HepG2 (cell line): Measurements from ENCODE around the gene FGGY. TPM values are rescaled to one million over a fixed set of nuclear protein-coding genes. Genes with fewer than 3 reads are reported as not detected.

Source experiments
- ATAC-seq: fragments of 200-7000 bp; cut with Tn5 transposase; 3 replicates; pipeline ENCODE4 v1.9.1; 2020; ENCODE audit warnings: mild to moderate bottlenecking, moderate library complexity
- BruUV-seq: library from RNA; stranded (reverse); fragments of 400-500 nt; replicated peaks from 2 replicates; lab custom pipeline; 2021; lab: Mats Ljungman, UMichigan
- CTCF ChIA-PET: fragments of 300-600 bp; formaldehyde crosslinking; extraction: SDS; loops from one replicate; lab custom pipeline; 2021; ENCODE audit warnings: low total read pairs, inconsistent platforms, low intra/inter-chr PET ratio; lab: Yijun Ruan, JAX
- POLR2A ChIA-PET: fragments of 350-600 bp; sonication (Branson Sonifier 250); formaldehyde crosslinking; loops from one replicate; lab custom pipeline; 2020; ENCODE audit warnings: antibody characterized with exemption, inconsistent platforms; lab: Yijun Ruan, JAX
- DNase-seq: peaks from one replicate; pipeline ENCODE4 v3.0.0-alpha.2; 2015; ENCODE audit warnings: low spot score
- FAIRE-seq: peaks from 3 replicates; lab custom pipeline; 2011; peaks lifted over from hg19 to GRCh38; lab: Jason Lieb, UNC
- H2AFZ ChIP-seq: one replicate; pipeline ENCODE4 v1.6.1; 2011; ENCODE audit warnings: low read length, inconsistent platforms
- H3K27ac ChIP-seq: fragments of 300-600 bp; 3 replicates; pipeline ENCODE4 v1.8.0; 2011; ENCODE audit warnings: mixed run types, mild to moderate bottlenecking, mixed read lengths, low read length, inconsistent platforms; ENCODE audit not compliant: insufficient read depth; ENCODE audit errors: extremely low read length
- H3K27me3 ChIP-seq, 2 experiments: fragments of 200-600 bp in 1 of 2; 2 replicates in 1 of 2; 3 replicates in 1 of 2; pipeline versions ENCODE4 v1.6.0 to v1.8.0; 2011; ENCODE audit warnings: low read length in 2 of 2, mild to moderate bottlenecking in 2 of 2, moderate library complexity in 2 of 2, inconsistent platforms in 1 of 2; ENCODE audit not compliant: insufficient read depth in 2 of 2, control insufficient read depth in 1 of 2
- H3K36me3 ChIP-seq, 2 experiments: fragments of 200-600 bp in 1 of 2; replicated peaks in 1 of 2; 2 replicates in 1 of 2; 3 replicates in 1 of 2; pipeline versions ENCODE4 v1.5.1 to v1.8.0; 2011; ENCODE audit warnings: low read length in 2 of 2, inconsistent platforms in 1 of 2; ENCODE audit not compliant: insufficient read depth in 2 of 2, control insufficient read depth in 1 of 2
- H3K4me1 ChIP-seq: 2 replicates; pipeline ENCODE4 v1.5.1; 2012; ENCODE audit warnings: low read length, inconsistent platforms; ENCODE audit not compliant: insufficient read depth
- H3K4me2 ChIP-seq: 2 replicates; pipeline ENCODE4 v1.6.0; 2011; ENCODE audit warnings: low read depth, low read length, inconsistent platforms
- H3K4me3 ChIP-seq, 3 experiments: fragments of 200-600 bp in 1 of 3; sonication (generic), shearing (Covaris generic) in 1 of 3; replicated peaks in 1 of 3; 2 replicates each; pipeline ENCODE4 v1.5.1; 2011 to 2016; ENCODE audit warnings: low read length in 3 of 3, inconsistent platforms in 2 of 3, low read depth in 2 of 3, mild to moderate bottlenecking in 2 of 3, control low read depth in 1 of 3, mixed read lengths in 1 of 3; ENCODE audit not compliant: insufficient read depth in 1 of 3
- H3K79me2 ChIP-seq: one replicate; pipeline ENCODE4 v1.6.1; 2011; ENCODE audit warnings: low read length, inconsistent platforms; ENCODE audit not compliant: insufficient read depth
- H3K9ac ChIP-seq: 2 replicates; pipeline ENCODE4 v1.6.0; 2011; ENCODE audit warnings: mild to moderate bottlenecking, low read depth, low read length, inconsistent platforms; ENCODE audit not compliant: insufficient read depth
- H3K9me3 ChIP-seq: 2 replicates; pipeline ENCODE4 v1.5.1; 2012; ENCODE audit warnings: mild to moderate bottlenecking, low read length
- H4K20me1 ChIP-seq: 2 replicates; pipeline ENCODE4 v1.6.0; 2011; ENCODE audit warnings: inconsistent platforms, mild to moderate bottlenecking, low read length, moderate library complexity; ENCODE audit not compliant: insufficient read depth
- ATM ChIP-seq: fragments of 450-650 bp; IDR thresholded peaks from 2 replicates; pipeline ENCODE4 v1.7.1; 2017; ENCODE audit warnings: mild to moderate bottlenecking, borderline replicate concordance
- MATR3 ChIP-seq: sonication (generic); formaldehyde crosslinking; IDR thresholded peaks from 2 replicates; pipeline ENCODE4 v1.4.0; 2020; ENCODE audit warnings: missing genetic modification reagents
- RFX1 ChIP-seq: fragments of 450-650 bp; IDR thresholded peaks from 2 replicates; pipeline ENCODE4 v1.6.1; 2017
- RXRB ChIP-seq: IDR thresholded peaks from 2 replicates; pipeline ENCODE4 v1.6.1; 2016; ENCODE audit warnings: borderline replicate concordance, missing genetic modification reagents, missing compliant biosample characterization
- XRCC5 ChIP-seq: fragments of 200-400 bp; formaldehyde crosslinking; optimal IDR thresholded peaks from 2 replicates; pipeline ENCODE3; 2017; ENCODE audit warnings: mild to moderate bottlenecking, low read length
- ZFP90 ChIP-seq: sonication (generic); formaldehyde crosslinking; IDR thresholded peaks from 2 replicates; pipeline ENCODE4 v1.8.0; 2022; ENCODE audit warnings: missing genetic modification reagents, mild to moderate bottlenecking, inconsistent platforms, borderline replicate concordance
- ZNF101 ChIP-seq: sonication (generic); formaldehyde crosslinking; IDR thresholded peaks from 2 replicates; pipeline ENCODE4 v1.4.0; 2020; ENCODE audit warnings: mild to moderate bottlenecking, low read depth, missing genetic modification reagents, borderline replicate concordance
- ZNF609 ChIP-seq: sonication (generic); formaldehyde crosslinking; IDR thresholded peaks from 2 replicates; pipeline ENCODE4 v1.4.0; 2020; ENCODE audit warnings: mild to moderate bottlenecking, missing genetic modification reagents, borderline replicate concordance
- ZNF678 ChIP-seq: sonication (generic); formaldehyde crosslinking; IDR thresholded peaks from 2 replicates; pipeline ENCODE4 v1.4.0; 2020; ENCODE audit warnings: mild to moderate bottlenecking, missing genetic modification reagents
- WGBS: methylation state at CpG from one replicate; pipeline ENCODE4 v1.1.6; 2017; ENCODE audit warnings: low lambda C conversion rate; 5-methylcytosine and 5-hydroxymethylcytosine counted together
- in situ Hi-C: cut with HindIII; loops from 2 replicates; pipeline ENCODE4 v1.10.0; 2017; ENCODE audit warnings: low pct_unique_long_range_greater_than_20kb; ENCODE audit not compliant: extremely low pct_ligation_motif_present
- intact Hi-C: fragments of 100-400 bp; cut with micrococcal nuclease; formaldehyde crosslinking; loops from one replicate; pipeline ENCODE4 v1.10.0; 2022; ENCODE audit not compliant: unreplicated experiment
- polyA plus RNA-seq, 8 experiments: library from polyadenylated mRNA; depleted of rRNA in 3 of 8; stranded (reverse) in 7 of 8; unstranded in 1 of 8; fragments of >200 nt; fragmentation: Illumina TruSeq in 4 of 8; extraction: Trizol in 4 of 8; gene quantifications; 2 replicates each; pipeline versions ENCODE4 v1.2.1 to v1.2.3, GENCODE V29; 2011 to 2016; ENCODE audit warnings: low read depth in 4 of 8, missing spikeins in 1 of 8, mixed read lengths in 1 of 8; ENCODE audit not compliant: insufficient read depth in 1 of 8
- total RNA-seq, 5 experiments: library from RNA; depleted of rRNA; stranded (reverse); fragments of >200 nt; fragmentation: Illumina TruSeq; extraction: Trizol; gene quantifications; 2 replicates each; pipeline ENCODE4 v1.2.3, GENCODE V29; 2016; ENCODE audit warnings: low read depth in 1 of 5
- TF ChIP-seq, protein P1 (sequence below): sonication (generic); formaldehyde crosslinking; IDR thresholded peaks from 2 replicates; pipeline ENCODE4 v1.4.0; 2020; ENCODE audit warnings: mild to moderate bottlenecking, missing genetic modification reagents
- TF ChIP-seq, protein P2 (sequence below): IDR thresholded peaks from 2 replicates; pipeline ENCODE4 v1.6.1; 2012; ENCODE audit warnings: low read depth, low read length, improper control_type of control experiment

Gene FGGY
- total and polyA plus RNA-seq, 2 of the 13 experiments (the other 11 are each of a cell fraction or from before 2014, with no cell fraction given) = 15.7 to 27.5 TPM

- BruUV-seq = no TSS peak
- Histone ChIP-seq H4K20me1 (no peaks in the 10 kb centered on the region), H3K27ac (no peak overlapping the region), H3K36me3 (no peaks in the 10 kb centered on the region), H3K4me3 (no peak overlapping the region), H3K27me3 (no peaks in the 10 kb centered on the region), H3K4me1 (peaks cover 73% of the 10 kb centered on the region), H3K79me2 (no peaks in the 10 kb centered on the region), H2AFZ (no peak overlapping the region), H3K9ac (no peak overlapping the region), H3K9me3 (no peaks in the 10 kb centered on the region), H3K4me2 (no peak overlapping the region)
- CTCF ChIA-PET = no interaction called here
- POLR2A ChIA-PET = no interaction called here
- FAIRE-seq (no peak), DNase-seq (no peak), ATAC-seq (no peak)
- intact Hi-C loops (no loop called here), in situ Hi-C loops (no loop called here)
- TF ChIP-seq, protein P1, sequence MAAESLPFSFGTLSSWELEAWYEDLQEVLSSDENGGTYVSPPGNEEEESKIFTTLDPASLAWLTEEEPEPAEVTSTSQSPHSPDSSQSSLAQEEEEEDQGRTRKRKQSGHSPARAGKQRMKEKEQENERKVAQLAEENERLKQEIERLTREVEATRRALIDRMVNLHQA (CRISPR knock-in tag) = no peak
- TF ChIP-seq, protein P2, sequence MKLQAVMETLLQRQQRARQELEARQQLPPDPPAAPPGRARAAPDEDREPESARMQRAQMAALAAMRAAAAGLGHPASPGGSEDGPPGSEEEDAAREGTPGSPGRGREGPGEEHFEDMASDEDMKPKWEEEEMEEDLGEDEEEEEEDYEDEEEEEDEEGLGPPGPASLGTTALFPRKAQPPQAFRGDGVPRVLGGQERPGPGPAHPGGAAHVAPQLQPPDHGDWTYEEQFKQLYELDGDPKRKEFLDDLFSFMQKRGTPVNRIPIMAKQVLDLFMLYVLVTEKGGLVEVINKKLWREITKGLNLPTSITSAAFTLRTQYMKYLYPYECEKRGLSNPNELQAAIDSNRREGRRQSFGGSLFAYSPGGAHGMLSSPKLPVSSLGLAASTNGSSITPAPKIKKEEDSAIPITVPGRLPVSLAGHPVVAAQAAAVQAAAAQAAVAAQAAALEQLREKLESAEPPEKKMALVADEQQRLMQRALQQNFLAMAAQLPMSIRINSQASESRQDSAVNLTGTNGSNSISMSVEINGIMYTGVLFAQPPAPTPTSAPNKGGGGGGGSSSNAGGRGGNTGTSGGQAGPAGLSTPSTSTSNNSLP = no peak
- no peak for TF ChIP-seq RFX1
- TF ChIP-seq ZNF101 (CRISPR knock-in tag) = no peak
- TF ChIP-seq ZFP90 (CRISPR knock-in tag) = no peak
- TF ChIP-seq XRCC5 = no peak
- TF ChIP-seq MATR3 (CRISPR knock-in tag) = no peak
- TF ChIP-seq RXRB (CRISPR knock-in tag) = no peak
- TF ChIP-seq ZNF678 (CRISPR knock-in tag) = no peak
- TF ChIP-seq ZNF609 (CRISPR knock-in tag) = no peak
- TF ChIP-seq ATM = no peak
- WGBS = 99% methylated on average over 3 of the region's 3 CpGs
Observed at GRCh38 chr1:59509341-59509875, 212.5 kb downstream of the FGGY start.
